HG03196 (cell line): ENCODE results near the gene GALP.
"Not testable (repeated sequence)": the region's sequence is repeated elsewhere in the genome, so short reads cannot be mapped to it uniquely, and the experiment has no call there.

Source experiments
- ATAC-seq: cut with Tn5 transposase; IDR thresholded peaks from one replicate; pipeline ENCODE4 v1.9.1; 2021; ENCODE audit not compliant: unreplicated experiment

Gene GALP

GRCh38 chr19:56177564-56178243 is 1.9 kb downstream of the GALP start:
- ATAC-seq: no peak

GRCh38 chr19:56189785-56190184 is 14.0 kb downstream of the GALP start:
- ATAC-seq: no peak

- no peak for ATAC-seq
Measured at GRCh38 chr19:56191115-56191514, 15.3 kb downstream of the GALP start.

- ATAC-seq: no peak
Measured at GRCh38 chr19:56191711-56192110, 15.9 kb downstream of the GALP start.

- ATAC-seq: no peak
Measured at GRCh38 chr19:56193981-56194640, 18.3 kb downstream of the GALP start.

DNA sequence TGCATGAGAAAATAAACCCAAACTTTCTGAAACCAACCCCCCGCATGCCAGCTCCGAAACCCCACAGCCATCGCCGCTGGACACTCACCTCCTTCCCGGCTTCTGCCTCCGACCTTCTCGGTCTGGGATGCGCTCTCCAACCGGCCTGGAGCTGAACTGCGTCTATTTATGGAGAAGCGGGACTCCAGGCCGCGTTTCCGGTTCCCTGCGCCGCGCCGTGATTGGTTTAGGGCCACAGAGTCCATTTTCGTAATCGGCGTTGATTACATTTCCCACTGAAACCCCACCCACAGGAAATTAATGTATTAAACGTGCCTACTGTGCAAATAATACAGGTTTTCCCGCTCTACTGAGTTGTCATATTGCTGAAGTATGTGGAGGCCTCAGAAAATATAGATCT is 21.8 kb downstream of the GALP start, which contains the start of gene ZSCAN5B:
TSS of gene ZSCAN5B (minus strand) at position 138 of the 400 bp plus-strand sequence. CDS start 4,731 bp downstream, outside the sequence.
- ATAC-seq: not testable (repeated sequence)

DNA sequence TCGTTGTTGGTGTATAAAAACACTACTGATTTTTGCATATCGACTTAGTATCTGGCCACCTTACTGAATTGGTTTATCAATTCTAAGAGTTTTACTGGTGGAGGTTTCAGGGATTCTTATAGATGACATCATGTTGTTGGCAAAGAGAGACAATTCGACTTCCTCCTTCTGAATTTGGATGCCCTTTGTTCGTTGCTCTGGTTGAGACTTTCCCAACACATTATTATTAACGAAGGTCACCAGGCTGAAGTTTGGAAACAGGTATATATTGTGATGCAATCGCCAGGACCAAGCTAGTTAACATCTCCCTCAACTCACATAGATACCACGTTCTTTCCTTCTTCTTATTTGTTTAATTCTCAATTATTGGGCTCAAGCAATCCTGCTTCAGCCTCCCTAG is 23.9 kb downstream of the GALP start:
- ATAC-seq: no peak

DNA sequence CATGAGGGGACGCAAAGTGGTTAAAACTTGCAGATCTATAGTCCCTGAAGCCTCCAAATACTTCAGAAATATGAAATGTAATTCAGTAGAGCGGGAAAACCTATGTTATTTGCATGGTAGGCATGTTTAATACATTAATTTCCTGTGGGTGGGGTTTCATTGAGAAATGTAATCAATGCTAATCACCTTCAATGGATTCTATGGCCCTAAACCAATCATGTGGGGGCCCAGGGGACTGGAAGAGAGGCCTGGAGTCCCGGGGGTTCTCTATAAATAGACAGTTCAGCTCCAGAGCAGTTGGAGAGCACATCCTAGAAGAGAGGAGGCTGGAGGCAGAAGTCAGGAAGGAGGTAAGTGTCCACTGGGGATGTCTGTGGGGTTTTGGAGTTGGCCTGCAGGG is 26.2 kb downstream of the GALP start, which contains the start of gene ZSCAN5C:
TSS of gene ZSCAN5C (plus strand) at position 301 of the 400 bp plus-strand sequence. CDS start 3,641 bp downstream, outside the sequence.
- ATAC-seq: no peak

DNA sequence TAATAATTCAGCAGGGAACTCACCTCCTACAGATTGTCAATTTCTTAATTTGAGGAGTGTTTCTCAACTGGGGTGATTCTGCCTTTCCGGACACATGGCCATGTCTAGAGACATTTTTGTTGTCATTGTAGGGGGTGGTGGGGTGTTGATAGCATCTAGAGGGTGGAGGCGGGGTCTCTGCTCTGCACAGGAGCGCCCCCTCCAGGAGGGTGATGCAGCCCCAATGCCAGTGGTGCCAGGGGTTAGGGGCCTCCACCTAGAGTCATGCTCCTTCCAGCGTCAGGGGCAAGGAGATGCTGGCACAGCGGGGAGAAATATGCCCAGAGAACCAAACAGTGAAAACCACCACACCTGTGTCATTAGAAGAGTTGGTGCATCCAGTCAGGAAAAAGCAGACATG is 31.8 kb downstream of the GALP start:
- not testable (repeated sequence) for ATAC-seq

DNA sequence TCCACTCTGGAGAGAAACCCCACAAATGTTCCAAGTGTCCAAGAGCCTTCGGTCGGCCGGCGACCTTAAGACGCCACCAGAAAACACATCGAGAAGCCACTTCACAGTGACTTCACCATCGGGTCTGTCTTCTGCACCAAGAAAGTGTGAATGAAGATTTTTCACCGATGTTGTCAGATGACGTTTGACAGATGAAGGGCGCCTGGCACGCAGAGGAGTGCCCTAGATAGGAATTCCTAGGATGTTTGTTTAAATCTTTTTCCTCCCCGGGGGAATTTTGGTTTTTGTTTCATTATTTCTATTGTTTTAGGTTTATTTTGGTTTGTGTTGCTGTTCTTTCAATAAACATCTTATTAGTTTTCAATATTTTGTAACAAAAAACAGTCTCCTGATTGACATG is 33.3 kb downstream of the GALP start:
- no peak for ATAC-seq

- ATAC-seq: not testable (repeated sequence)
Measured at GRCh38 chr19:56210036-56210435, 34.2 kb downstream of the GALP start.

- no peak for ATAC-seq
Measured at GRCh38 chr19:56211718-56212117, 35.9 kb downstream of the GALP start.

- no peak for ATAC-seq
Measured at GRCh38 chr19:56217039-56217949, 41.5 kb downstream of the GALP start.

DNA sequence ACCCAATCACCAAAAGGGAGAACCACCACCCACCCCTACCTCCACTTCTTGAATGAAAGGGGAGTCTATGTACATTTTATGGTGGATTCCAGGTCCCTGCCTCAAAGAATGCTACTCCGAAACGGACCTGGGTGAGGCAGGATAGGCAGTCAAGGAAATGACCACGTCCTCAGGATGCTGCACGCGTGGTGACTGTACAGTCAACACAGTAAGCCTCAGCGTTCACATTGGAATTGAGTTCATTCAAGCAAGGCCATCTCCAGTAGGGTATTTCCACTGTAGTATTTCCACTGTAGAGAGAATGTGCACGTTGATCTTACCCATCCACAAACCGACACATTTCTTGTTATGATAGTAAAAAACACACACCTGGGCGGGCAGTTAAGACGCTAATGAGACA is 43.2 kb downstream of the GALP start:
- no peak for ATAC-seq

DNA sequence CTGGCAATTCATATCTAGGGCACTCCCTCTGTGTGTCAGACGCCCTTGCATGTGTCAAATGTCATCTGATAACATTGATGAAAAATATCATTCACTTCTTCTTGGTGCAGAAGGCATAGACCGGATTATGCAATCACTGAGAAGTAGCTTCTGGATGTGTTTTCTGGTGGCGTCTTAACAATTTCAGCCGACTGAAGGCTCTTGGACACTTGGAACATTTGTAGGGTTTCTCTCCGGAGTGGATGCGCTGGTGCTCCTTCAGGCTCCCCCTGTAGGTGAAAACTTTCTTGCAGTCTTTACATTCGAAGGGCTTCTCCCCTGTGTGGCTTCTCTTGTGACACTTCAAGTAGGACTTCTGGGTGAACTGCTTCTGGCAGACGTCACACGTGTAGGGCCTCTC is 45.6 kb downstream of the GALP start:
- ATAC-seq: not testable (repeated sequence)

GRCh38 chr19:56221851-56222250 is 46.0 kb downstream of the GALP start:
- no peak for ATAC-seq

- no peak for ATAC-seq
Measured at GRCh38 chr19:56222901-56223300, 47.1 kb downstream of the GALP start.

DNA sequence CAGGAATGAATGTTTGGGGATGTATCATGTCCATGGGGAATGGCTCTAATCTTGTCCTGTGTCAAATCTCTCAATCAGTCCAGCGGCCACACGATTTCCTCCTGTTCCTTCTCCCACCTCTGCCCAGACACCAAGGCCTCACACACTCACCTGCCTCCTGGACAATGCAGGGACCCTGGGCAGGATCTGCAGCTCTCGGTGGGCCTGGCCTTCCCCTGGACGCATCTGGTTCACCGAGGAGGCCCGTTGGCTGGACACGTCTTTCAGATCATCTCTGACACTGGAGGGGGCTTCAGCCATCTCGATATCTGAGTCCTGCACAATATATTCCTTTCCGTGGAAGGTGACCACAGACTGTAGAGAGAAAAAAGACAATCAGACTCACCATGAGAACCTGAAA is 47.7 kb downstream of the GALP start:
- no peak for ATAC-seq
